ES-I3 (cell line): ENCODE data around the gene LDLRAD4.

Experiments
- H3K36me3 ChIP-seq: 2 replicates; pipeline ENCODE4 v1.6.1; 2013; ENCODE audit warnings: mild to moderate bottlenecking, low read length, control low read depth, moderate library complexity; ENCODE audit not compliant: insufficient read depth
- H3K4me1 ChIP-seq: 2 replicates; pipeline ENCODE4 v1.6.1; 2013; ENCODE audit warnings: mild to moderate bottlenecking, control low read depth, low read length; ENCODE audit not compliant: insufficient read depth
- H3K9ac ChIP-seq: 2 replicates; pipeline ENCODE4 v1.6.1; 2013; ENCODE audit warnings: low read depth, mild to moderate bottlenecking, low read length, moderate library complexity
- H3K9me3 ChIP-seq: 2 replicates; pipeline ENCODE4 v1.6.1; 2013; ENCODE audit warnings: mild to moderate bottlenecking, low read length, moderate library complexity; ENCODE audit not compliant: control insufficient read depth, insufficient read depth

The LDLRAD4 gene

GRCh38 chr18:13361431-13361830, 142.9 kb downstream of the LDLRAD4 start:
- Histone ChIP-seq H3K9me3 (no peaks in the 10 kb centered on the region; the same call in 1 of the 2 replicates), H3K36me3 (no peaks in the 10 kb centered on the region), H3K9ac (no peak overlapping the region), H3K4me1 (peaks cover 3% of the 10 kb centered on the region; the same call in 1 of the 2 replicates)

GRCh38 chr18:13362051-13362450, 143.5 kb downstream of the LDLRAD4 start:
- Histone ChIP-seq H3K36me3 (no peaks in the 10 kb centered on the region), H3K4me1 (peaks cover 3% of the 10 kb centered on the region; the same call in 1 of the 2 replicates), H3K9ac (no peak overlapping the region), H3K9me3 (no peaks in the 10 kb centered on the region; the same call in 1 of the 2 replicates)

GRCh38 chr18:13362607-13363006, 144.0 kb downstream of the LDLRAD4 start:
- no peak overlapping the region for H3K9ac ChIP-seq
- H3K9me3 ChIP-seq: no peaks in the 10 kb centered on the region; the same call in 1 of the 2 replicates
- peaks cover 3% of the 10 kb centered on the region; the same call in 1 of the 2 replicates for H3K4me1 ChIP-seq
- no peaks in the 10 kb centered on the region for H3K36me3 ChIP-seq

GRCh38 chr18:13363359-13363758, 144.8 kb downstream of the LDLRAD4 start:
- Histone ChIP-seq H3K4me1 (peaks cover 3% of the 10 kb centered on the region; the same call in 1 of the 2 replicates), H3K36me3 (no peaks in the 10 kb centered on the region), H3K9me3 (no peaks in the 10 kb centered on the region; the same call in 1 of the 2 replicates), H3K9ac (no peak overlapping the region)

- H3K4me1 ChIP-seq: peaks cover 3% of the 10 kb centered on the region; the same call in 1 of the 2 replicates
- H3K36me3 ChIP-seq: no peaks in the 10 kb centered on the region
These were observed 146.2 kb downstream of the LDLRAD4 start for GRCh38 chr18:13364721-13365205.

GRCh38 chr18:13366131-13366530, 147.6 kb downstream of the LDLRAD4 start:
- no peaks in the 10 kb centered on the region for H3K36me3 ChIP-seq
- H3K9me3 ChIP-seq: no peaks in the 10 kb centered on the region
- no peak overlapping the region for H3K9ac ChIP-seq
- peaks cover 3% of the 10 kb centered on the region; the same call in 1 of the 2 replicates for H3K4me1 ChIP-seq

More at GRCh38 chr18:13364721-13365205, 146.2 kb downstream of the LDLRAD4 start:
- Histone ChIP-seq H3K9me3 (no peaks in the 10 kb centered on the region; the same call in 1 of the 2 replicates), H3K9ac (no peak overlapping the region)

DNA sequence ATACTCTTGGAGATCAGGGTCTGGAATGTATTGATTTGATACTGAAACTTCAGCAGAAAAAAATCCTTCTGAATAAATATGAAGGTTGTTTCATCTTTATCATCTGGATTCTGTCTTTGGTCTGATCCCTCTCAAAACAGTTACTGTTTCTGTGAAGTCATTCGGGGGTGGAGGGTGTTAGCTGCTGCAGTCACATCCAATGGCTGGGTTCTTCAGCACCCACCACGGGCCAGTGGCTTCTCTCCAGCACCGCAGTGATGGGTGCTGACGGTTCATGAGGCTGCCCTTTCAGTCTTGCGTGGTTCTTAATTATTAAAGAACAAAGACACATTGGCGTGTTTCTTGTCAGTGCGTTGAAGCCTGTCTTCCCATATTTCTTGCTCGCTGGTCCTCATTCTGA, 148.0 kb downstream of the LDLRAD4 start:
- Histone ChIP-seq H3K36me3 (no peaks in the 10 kb centered on the region), H3K9ac (no peak overlapping the region)

GRCh38 chr18:13366962-13367892, 148.7 kb downstream of the LDLRAD4 start:
- peaks cover 3% of the 10 kb centered on the region; the same call in 1 of the 2 replicates for H3K4me1 ChIP-seq
- no peak overlapping the region for H3K9ac ChIP-seq
- no peaks in the 10 kb centered on the region for H3K9me3 ChIP-seq

More for the DNA sequence above, 148.0 kb downstream of the LDLRAD4 start:
- Histone ChIP-seq H3K9me3 (no peaks in the 10 kb centered on the region), H3K4me1 (peaks cover 3% of the 10 kb centered on the region; the same call in 1 of the 2 replicates)

GRCh38 chr18:13368080-13368813, 149.7 kb downstream of the LDLRAD4 start:
- Histone ChIP-seq H3K4me1 (peaks cover 3% of the 10 kb centered on the region; the same call in 1 of the 2 replicates), H3K9me3 (no peaks in the 10 kb centered on the region), H3K36me3 (no peaks in the 10 kb centered on the region), H3K9ac (no peak overlapping the region)

More at GRCh38 chr18:13366962-13367892, 148.7 kb downstream of the LDLRAD4 start:
- H3K36me3 ChIP-seq: no peaks in the 10 kb centered on the region

GRCh38 chr18:13369353-13369752, 150.8 kb downstream of the LDLRAD4 start:
- H3K4me1 ChIP-seq: peaks cover 3% of the 10 kb centered on the region; the same call in 1 of the 2 replicates

GRCh38 chr18:13369756-13370510, 151.4 kb downstream of the LDLRAD4 start:
- H3K36me3 ChIP-seq: no peaks in the 10 kb centered on the region
- peaks cover 5% of the 10 kb centered on the region for H3K4me1 ChIP-seq
- H3K9me3 ChIP-seq: no peaks in the 10 kb centered on the region
- H3K9ac ChIP-seq: no peak overlapping the region

More at GRCh38 chr18:13369353-13369752, 150.8 kb downstream of the LDLRAD4 start:
- no peak overlapping the region for H3K9ac ChIP-seq
- no peaks in the 10 kb centered on the region for H3K36me3 ChIP-seq
- H3K9me3 ChIP-seq: no peaks in the 10 kb centered on the region

- Histone ChIP-seq H3K36me3 (no peaks in the 10 kb centered on the region), H3K4me1 (peaks cover 7% of the 10 kb centered on the region; the same call in 1 of the 2 replicates), H3K9ac (no peak overlapping the region), H3K9me3 (no peaks in the 10 kb centered on the region)
These were observed 152.6 kb downstream of the LDLRAD4 start for GRCh38 chr18:13370995-13371625.
